DMS53 treated with DMSO at 0.1 percent for 48 hours (cell line): ENCODE measurements around the gene MAP2K3.
"Not testable (repeated sequence)": the region's sequence is repeated elsewhere in the genome, so short reads cannot be mapped to it uniquely, and the experiment has no call there.

ENCODE experiments used
- DNase-seq: peaks from one replicate; lab custom pipeline; 2025; ENCODE audit not compliant: unreplicated experiment; lab: John Stamatoyannopoulos, UW

The MAP2K3 gene

DNA sequence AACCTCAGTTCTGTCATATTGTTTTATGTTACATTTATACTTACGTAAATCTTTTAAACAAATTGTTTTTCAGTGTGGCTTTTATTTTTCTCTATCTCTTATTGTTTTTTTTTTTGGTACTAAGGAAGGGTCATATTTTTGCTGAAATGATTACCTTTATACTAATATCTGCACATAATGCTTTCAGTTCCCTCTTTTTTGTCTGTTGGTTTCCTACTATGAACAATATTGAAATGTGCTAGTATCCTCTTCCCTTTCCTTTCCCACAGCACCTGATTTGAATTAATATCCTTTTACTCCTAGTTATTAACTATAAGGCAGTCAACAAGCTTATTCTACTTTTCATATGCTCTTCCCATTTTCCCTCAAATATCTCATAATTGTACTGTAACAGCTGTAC is 43.4 kb downstream of the MAP2K3 start:
- not testable (repeated sequence) for DNase-seq

GRCh38 chr17:21328778-21329177 is 44.3 kb downstream of the MAP2K3 start:
- DNase-seq = not testable (repeated sequence)

- DNase-seq = no peak
Observed at GRCh38 chr17:21330436-21331160, 46.1 kb downstream of the MAP2K3 start.

- not testable (repeated sequence) for DNase-seq
Observed at GRCh38 chr17:21336541-21337294, 52.2 kb downstream of the MAP2K3 start.

GRCh38 chr17:21337981-21338625 is 53.6 kb downstream of the MAP2K3 start:
- not testable (repeated sequence) for DNase-seq

DNA sequence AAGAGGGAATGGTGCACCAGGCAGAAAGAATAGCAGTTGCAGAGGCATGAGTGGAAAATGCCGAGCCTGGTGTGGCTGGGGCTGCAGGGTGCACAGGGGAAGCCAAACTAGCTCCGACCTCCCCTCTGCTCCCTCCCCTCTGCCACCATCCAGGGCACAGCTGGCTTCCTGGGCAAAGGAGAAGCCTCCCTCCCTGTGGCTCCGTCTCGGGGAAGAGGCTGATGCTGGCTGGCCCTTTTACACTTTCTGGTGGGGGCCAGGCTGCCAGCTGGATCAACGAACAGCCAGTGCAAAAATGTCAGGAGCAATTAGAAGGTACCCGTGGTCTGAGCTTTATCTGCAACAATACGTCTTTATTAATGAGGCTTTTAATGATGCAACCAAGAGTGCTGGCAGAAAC is 54.5 kb downstream of the MAP2K3 start:
- no peak for DNase-seq

DNA sequence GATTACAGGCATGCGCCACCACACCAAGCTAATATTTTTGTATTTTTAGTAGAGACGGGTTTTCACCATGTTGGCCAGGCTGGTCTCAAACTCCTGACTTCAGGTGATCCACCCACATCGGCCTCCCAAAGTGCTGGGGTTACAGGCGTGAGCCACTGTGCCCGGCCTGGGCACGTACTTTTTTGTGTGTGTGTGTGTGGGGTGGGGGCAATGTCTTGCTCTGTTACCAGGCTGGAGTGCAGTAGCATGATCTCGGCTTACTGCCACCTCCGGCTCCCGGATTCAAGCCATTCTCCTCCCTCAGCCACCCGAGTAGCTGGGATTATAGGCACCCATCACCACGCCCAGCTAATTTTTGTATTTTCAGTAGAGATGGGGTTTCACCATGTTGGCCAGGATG is 55.1 kb downstream of the MAP2K3 start:
- DNase-seq = not testable (repeated sequence)

GRCh38 chr17:21340407-21340806 is 55.9 kb downstream of the MAP2K3 start:
- not testable (repeated sequence) for DNase-seq

DNA sequence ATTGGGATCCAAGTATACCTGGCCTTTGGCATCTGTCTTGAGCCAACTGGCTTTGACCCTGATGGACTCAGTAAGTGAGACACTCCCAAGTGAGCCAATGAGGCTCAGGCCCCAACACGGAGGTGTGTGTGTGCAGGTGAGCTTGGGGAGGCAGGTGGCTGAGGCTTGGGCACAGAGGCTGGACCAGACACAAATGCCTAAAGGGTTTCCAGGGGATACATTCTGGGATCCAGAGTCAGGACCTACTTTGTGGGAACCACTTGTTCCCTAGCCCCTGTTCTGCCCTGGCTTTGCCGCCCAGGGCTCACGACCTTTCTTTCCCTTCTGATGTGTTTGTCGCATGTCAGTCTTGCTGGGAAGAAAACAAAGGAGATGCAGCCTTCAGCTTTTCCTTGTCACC is 56.8 kb downstream of the MAP2K3 start:
- not testable (repeated sequence) for DNase-seq

DNA sequence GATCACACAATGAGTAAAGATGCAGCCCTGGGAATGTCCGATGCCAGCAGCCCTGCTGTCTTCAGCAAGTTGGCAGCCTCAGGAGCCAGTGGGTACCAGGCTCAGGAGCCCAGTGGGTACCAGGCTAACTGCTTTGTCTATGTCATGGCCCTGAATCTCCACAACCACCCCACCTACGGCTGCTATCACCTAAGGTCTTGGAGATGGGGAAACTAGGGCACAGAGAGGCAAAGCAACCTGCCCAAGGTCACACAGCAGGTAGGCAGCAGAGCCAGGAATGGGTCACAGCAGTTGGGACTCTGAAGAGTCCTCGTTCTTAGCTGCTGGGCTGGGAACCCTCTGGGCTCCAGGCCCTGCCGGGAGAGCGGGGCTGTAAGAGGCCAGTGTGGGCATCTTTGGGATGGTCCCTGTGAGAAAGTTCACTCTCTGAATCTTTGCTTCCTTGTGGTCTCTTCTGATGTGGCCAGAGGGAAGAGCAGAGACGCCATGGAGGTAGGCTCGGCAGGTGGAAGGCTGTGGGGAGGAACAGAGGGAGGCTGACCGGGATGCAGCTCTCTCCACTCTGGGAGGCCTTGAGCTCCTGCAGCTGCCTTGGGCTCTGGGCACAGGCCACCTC is 57.5 kb downstream of the MAP2K3 start:
- DNase-seq = not testable (repeated sequence)

GRCh38 chr17:21343061-21343949 is 58.8 kb downstream of the MAP2K3 start:
- DNase-seq = not testable (repeated sequence)

GRCh38 chr17:21344801-21345200 is 60.3 kb downstream of the MAP2K3 start:
- not testable (repeated sequence) for DNase-seq

GRCh38 chr17:21345236-21345635 is 60.7 kb downstream of the MAP2K3 start:
- DNase-seq = no peak

- DNase-seq = not testable (repeated sequence)
Observed at GRCh38 chr17:21346107-21346506, 61.6 kb downstream of the MAP2K3 start.

DNA sequence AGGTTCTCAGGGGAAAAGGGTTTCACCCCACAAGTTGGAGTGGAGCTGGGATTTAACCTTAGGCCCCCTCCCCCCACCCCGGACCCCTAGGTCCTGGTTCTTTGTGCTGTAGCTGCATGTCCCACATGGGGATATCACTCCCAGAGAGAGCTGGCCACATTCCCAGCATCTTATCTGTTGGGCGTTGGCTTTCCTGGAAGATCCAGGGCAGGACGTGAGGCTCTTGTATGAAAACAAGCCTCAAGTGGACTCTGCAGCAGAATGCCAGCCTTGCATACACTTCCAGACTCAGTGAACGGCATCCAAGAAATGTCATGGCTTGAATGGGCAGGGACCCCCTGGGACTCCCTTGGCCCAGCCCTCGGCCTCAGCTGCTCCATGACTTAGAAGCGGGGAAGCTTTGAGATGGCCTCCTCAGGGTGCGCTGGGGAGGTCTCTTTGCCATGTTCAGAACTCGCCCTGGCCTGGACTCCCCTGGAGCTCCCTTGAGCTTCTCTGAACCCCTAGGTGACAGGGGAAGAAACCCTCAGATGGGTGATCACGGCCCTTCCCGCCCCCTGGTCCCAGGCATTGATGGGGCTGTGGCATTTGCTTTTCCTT is 62.2 kb downstream of the MAP2K3 start:
- not testable (repeated sequence) for DNase-seq

DNA sequence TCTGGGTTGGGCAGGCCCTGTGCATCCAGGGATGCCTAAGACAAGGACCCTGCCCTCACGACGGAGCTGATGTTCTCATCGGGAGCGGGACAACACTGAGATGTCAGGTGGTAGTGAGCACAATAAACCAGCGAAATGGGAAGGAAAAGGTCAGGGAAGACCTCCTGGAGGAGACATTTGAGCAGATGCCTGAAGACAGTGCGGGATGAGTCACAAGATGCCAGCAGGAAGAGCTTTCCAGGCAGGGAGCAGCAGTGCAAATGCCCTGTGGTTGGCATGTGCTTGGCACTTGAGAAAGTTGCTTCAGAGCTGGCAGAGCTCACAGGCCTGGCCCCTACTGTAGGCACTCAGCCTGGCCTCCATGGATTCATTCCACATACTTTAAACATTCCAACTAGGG is 63.1 kb downstream of the MAP2K3 start:
- DNase-seq = not testable (repeated sequence)

- not testable (repeated sequence) for DNase-seq
Observed at GRCh38 chr17:21348081-21348925, 63.8 kb downstream of the MAP2K3 start.

DNA sequence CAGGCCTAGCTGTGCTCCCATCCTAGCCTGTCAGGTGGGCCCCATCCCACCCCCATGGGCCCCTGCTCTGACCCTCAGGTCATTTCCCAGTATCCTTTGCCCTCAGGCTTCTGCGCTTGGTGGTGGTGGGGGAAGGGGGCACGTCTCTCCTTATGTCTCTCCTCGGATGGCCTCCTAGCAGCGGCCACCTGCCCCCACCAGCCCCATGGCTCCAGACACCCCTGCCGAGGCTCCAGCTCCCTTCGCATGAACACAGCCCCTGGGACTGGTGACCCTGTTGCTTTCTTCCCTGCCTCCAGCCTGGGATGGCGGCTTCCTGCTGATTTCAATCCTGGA is 64.4 kb downstream of the MAP2K3 start:
- DNase-seq = not testable (repeated sequence)
